Activated naive CD4-positive, alpha-beta T cell treated with anti-CD3 and anti-CD28 coated beads, Interleukin-2, amount 50 U/mL, for 24 hours (primary cell): ENCODE data around the gene TSPAN11.
"Not testable (repeated sequence)": the region's sequence is repeated elsewhere in the genome, so short reads cannot be mapped to it uniquely, and the experiment has no call there.

ENCODE experiments used
- H3K27ac Mint-ChIP-seq: one replicate; pipeline ENCODE4 v1.8.0; 2021; ENCODE audit warnings: mild to moderate bottlenecking, mixed read lengths
- H3K27me3 Mint-ChIP-seq: one replicate; pipeline ENCODE4 v1.8.0; 2021; ENCODE audit warnings: mixed read lengths
- H3K36me3 Mint-ChIP-seq: one replicate; pipeline ENCODE4 v1.8.0; 2021; ENCODE audit warnings: mixed read lengths
- H3K4me1 Mint-ChIP-seq: one replicate; pipeline ENCODE4 v1.8.0; 2021; ENCODE audit warnings: mixed read lengths
- H3K4me3 Mint-ChIP-seq: one replicate; pipeline ENCODE4 v1.8.0; 2021; ENCODE audit warnings: mild to moderate bottlenecking, mixed read lengths
- H3K9me3 Mint-ChIP-seq: one replicate; pipeline ENCODE4 v1.8.0; 2021; ENCODE audit warnings: mixed read lengths

TSPAN11 gene

GRCh38 chr12:31021181-31021580 is 94.6 kb downstream of the TSPAN11 start:
- H3K9me3 Mint-ChIP-seq, result no peaks in the 10 kb centered on the region
- no peaks in the 10 kb centered on the region for H3K4me1 Mint-ChIP-seq
- H3K4me3 Mint-ChIP-seq, result no peak overlapping the region
- no peaks in the 10 kb centered on the region for H3K36me3 Mint-ChIP-seq
- peaks cover 2% of the 10 kb centered on the region for H3K27me3 Mint-ChIP-seq
- no peak overlapping the region for H3K27ac Mint-ChIP-seq

GRCh38 chr12:31021809-31022494 is 95.4 kb downstream of the TSPAN11 start:
- H3K27ac Mint-ChIP-seq, result no peak overlapping the region
- no peaks in the 10 kb centered on the region for H3K4me1 Mint-ChIP-seq
- no peaks in the 10 kb centered on the region for H3K36me3 Mint-ChIP-seq
- H3K9me3 Mint-ChIP-seq, result no peaks in the 10 kb centered on the region
- H3K27me3 Mint-ChIP-seq, result peaks cover 2% of the 10 kb centered on the region
- no peak overlapping the region for H3K4me3 Mint-ChIP-seq

GRCh38 chr12:31023271-31023724 is 96.8 kb downstream of the TSPAN11 start:
- Mint-ChIP-seq H3K36me3 (no peaks in the 10 kb centered on the region), H3K4me3 (no peak overlapping the region), H3K27ac (no peak overlapping the region), H3K4me1 (no peaks in the 10 kb centered on the region), H3K27me3 (peaks cover 2% of the 10 kb centered on the region), H3K9me3 (no peaks in the 10 kb centered on the region)

GRCh38 chr12:31026202-31026601 is 99.7 kb downstream of the TSPAN11 start:
- Mint-ChIP-seq H3K4me1 (no peaks in the 10 kb centered on the region), H3K9me3 (no peaks in the 10 kb centered on the region), H3K27me3 (no peaks in the 10 kb centered on the region), H3K27ac (no peak overlapping the region), H3K36me3 (no peaks in the 10 kb centered on the region), H3K4me3 (no peak overlapping the region)

- H3K4me1 Mint-ChIP-seq, H3K4me3 Mint-ChIP-seq, H3K36me3 Mint-ChIP-seq, H3K27ac Mint-ChIP-seq, H3K27me3 Mint-ChIP-seq, H3K9me3 Mint-ChIP-seq: not testable (repeated sequence)
These were observed 100.5 kb downstream of the TSPAN11 start for GRCh38 chr12:31027006-31027405.

GRCh38 chr12:31029468-31029867 is 102.9 kb downstream of the TSPAN11 start:
- Mint-ChIP-seq H3K27me3 (no peaks in the 10 kb centered on the region), H3K4me1 (no peaks in the 10 kb centered on the region), H3K4me3 (no peak overlapping the region), H3K36me3 (no peaks in the 10 kb centered on the region), H3K27ac (no peak overlapping the region), H3K9me3 (no peaks in the 10 kb centered on the region)

GRCh38 chr12:31029916-31030562 is 103.5 kb downstream of the TSPAN11 start:
- H3K27me3 Mint-ChIP-seq, result no peaks in the 10 kb centered on the region
- no peak overlapping the region for H3K4me3 Mint-ChIP-seq
- no peaks in the 10 kb centered on the region for H3K36me3 Mint-ChIP-seq
- no peaks in the 10 kb centered on the region for H3K4me1 Mint-ChIP-seq
- no peak overlapping the region for H3K27ac Mint-ChIP-seq
- no peaks in the 10 kb centered on the region for H3K9me3 Mint-ChIP-seq

- Mint-ChIP-seq H3K27ac (no peak overlapping the region), H3K4me1 (no peaks in the 10 kb centered on the region), H3K27me3 (peaks cover 4% of the 10 kb centered on the region), H3K4me3 (no peak overlapping the region), H3K9me3 (no peaks in the 10 kb centered on the region), H3K36me3 (no peaks in the 10 kb centered on the region)
These were observed 105.4 kb downstream of the TSPAN11 start for GRCh38 chr12:31031951-31032335.

- no peak overlapping the region for H3K4me3 Mint-ChIP-seq
- no peaks in the 10 kb centered on the region for H3K36me3 Mint-ChIP-seq
- H3K4me1 Mint-ChIP-seq, result no peaks in the 10 kb centered on the region
- no peaks in the 10 kb centered on the region for H3K9me3 Mint-ChIP-seq
- H3K27me3 Mint-ChIP-seq, result peaks cover 7% of the 10 kb centered on the region
- H3K27ac Mint-ChIP-seq, result no peak overlapping the region
These were observed 106.6 kb downstream of the TSPAN11 start for GRCh38 chr12:31033146-31033545.

- H3K4me1 Mint-ChIP-seq, result no peaks in the 10 kb centered on the region
- H3K27me3 Mint-ChIP-seq, result peaks cover 7% of the 10 kb centered on the region
- H3K27ac Mint-ChIP-seq, result no peak overlapping the region
- no peaks in the 10 kb centered on the region for H3K9me3 Mint-ChIP-seq
- H3K36me3 Mint-ChIP-seq, result no peaks in the 10 kb centered on the region
- no peak overlapping the region for H3K4me3 Mint-ChIP-seq
These were observed 107.1 kb downstream of the TSPAN11 start for GRCh38 chr12:31033681-31034080.

- Mint-ChIP-seq H3K36me3 (no peaks in the 10 kb centered on the region), H3K4me1 (no peaks in the 10 kb centered on the region), H3K9me3 (no peaks in the 10 kb centered on the region), H3K27me3 (peaks cover 7% of the 10 kb centered on the region), H3K27ac (no peak overlapping the region), H3K4me3 (no peak overlapping the region)
These were observed 107.8 kb downstream of the TSPAN11 start for GRCh38 chr12:31034372-31034771.

- no peak overlapping the region for H3K4me3 Mint-ChIP-seq
- no peaks in the 10 kb centered on the region for H3K4me1 Mint-ChIP-seq
- no peaks in the 10 kb centered on the region for H3K36me3 Mint-ChIP-seq
- peaks cover 7% of the 10 kb centered on the region for H3K27me3 Mint-ChIP-seq
- H3K27ac Mint-ChIP-seq, result no peak overlapping the region
- no peaks in the 10 kb centered on the region for H3K9me3 Mint-ChIP-seq
These were observed 108.7 kb downstream of the TSPAN11 start for GRCh38 chr12:31035226-31035625.

GRCh38 chr12:31035967-31036665 is 109.6 kb downstream of the TSPAN11 start:
- H3K4me1 Mint-ChIP-seq, result no peaks in the 10 kb centered on the region
- H3K27me3 Mint-ChIP-seq, result peaks cover 7% of the 10 kb centered on the region
- no peak overlapping the region for H3K4me3 Mint-ChIP-seq
- no peak overlapping the region for H3K27ac Mint-ChIP-seq
- H3K9me3 Mint-ChIP-seq, result no peaks in the 10 kb centered on the region
- no peaks in the 10 kb centered on the region for H3K36me3 Mint-ChIP-seq

GRCh38 chr12:31037028-31037427 is 110.5 kb downstream of the TSPAN11 start:
- Mint-ChIP-seq H3K4me3 (no peak overlapping the region), H3K27me3 (peaks cover 7% of the 10 kb centered on the region), H3K27ac (no peak overlapping the region), H3K4me1 (no peaks in the 10 kb centered on the region), H3K36me3 (no peaks in the 10 kb centered on the region), H3K9me3 (no peaks in the 10 kb centered on the region)

GRCh38 chr12:31037931-31038330 is 111.4 kb downstream of the TSPAN11 start:
- Mint-ChIP-seq H3K4me3 (no peak overlapping the region), H3K4me1 (no peaks in the 10 kb centered on the region), H3K27ac (no peak overlapping the region), H3K27me3 (peaks cover 7% of the 10 kb centered on the region), H3K9me3 (no peaks in the 10 kb centered on the region), H3K36me3 (no peaks in the 10 kb centered on the region)

- no peak overlapping the region for H3K27ac Mint-ChIP-seq
- H3K36me3 Mint-ChIP-seq, result no peaks in the 10 kb centered on the region
- H3K4me1 Mint-ChIP-seq, result no peaks in the 10 kb centered on the region
- no peaks in the 10 kb centered on the region for H3K9me3 Mint-ChIP-seq
- H3K4me3 Mint-ChIP-seq, result no peak overlapping the region
- peaks cover 2% of the 10 kb centered on the region for H3K27me3 Mint-ChIP-seq
These were observed 114.6 kb downstream of the TSPAN11 start for GRCh38 chr12:31041033-31041564.
